Stimulated activated CD8-positive, alpha-beta memory T cell treated with anti-CD3 and anti-CD28 coated beads, Interleukin-15, amount 100 ng/mL, for 1 hour (primary cell): ENCODE data around the gene SEC61B.
"Not testable (repeated sequence)": the region's sequence is repeated elsewhere in the genome, so short reads cannot be mapped to it uniquely, and the experiment has no call there.

Experiments
- DNase-seq: peaks from one replicate; pipeline ENCODE4 v3.0.0-alpha.2; 2020; ENCODE audit warnings: low read depth

Gene SEC61B

GRCh38 chr9:99192786-99193465 lies 29.2 kb upstream of the SEC61B start:
- no peak for DNase-seq

- DNase-seq = no peak
Measured at GRCh38 chr9:99193466-99193821, 28.6 kb upstream of the SEC61B start.

- not testable (repeated sequence) for DNase-seq
Measured at GRCh38 chr9:99196484-99196883, 25.6 kb upstream of the SEC61B start.

- DNase-seq = no peak
Measured at GRCh38 chr9:99197124-99197630, 24.9 kb upstream of the SEC61B start.

GRCh38 chr9:99197987-99198386 lies 24.1 kb upstream of the SEC61B start:
- DNase-seq = no peak

GRCh38 chr9:99199938-99200539 lies 22.0 kb upstream of the SEC61B start:
- no peak for DNase-seq

GRCh38 chr9:99201603-99202002 lies 20.5 kb upstream of the SEC61B start:
- DNase-seq = no peak

GRCh38 chr9:99210572-99210971 lies 11.5 kb upstream of the SEC61B start:
- DNase-seq = no peak

- no peak for DNase-seq
Measured at GRCh38 chr9:99211746-99212145, 10.3 kb upstream of the SEC61B start.

GRCh38 chr9:99213197-99213596 lies 8.9 kb upstream of the SEC61B start:
- no peak for DNase-seq

- DNase-seq = no peak
Measured at GRCh38 chr9:99216073-99216472, 6.0 kb upstream of the SEC61B start.

GRCh38 chr9:99220011-99220410 lies 2.1 kb upstream of the SEC61B start:
- DNase-seq = no peak

GRCh38 chr9:99221266-99221620 lies 839 bp upstream of the SEC61B start:
- no peak for DNase-seq

GRCh38 chr9:99222416-99223270 lies 561 bp downstream of the SEC61B start:
- no peak for DNase-seq

- DNase-seq = no peak
Measured at GRCh38 chr9:99224445-99224844, 2.4 kb downstream of the SEC61B start.

GRCh38 chr9:99226054-99226453 lies 4.0 kb downstream of the SEC61B start:
- no peak for DNase-seq

- DNase-seq = no peak
Measured at GRCh38 chr9:99230206-99230605, 8.1 kb downstream of the SEC61B start.

- no peak for DNase-seq
Measured at GRCh38 chr9:99231711-99232110, 9.6 kb downstream of the SEC61B start.

- DNase-seq = no peak
Measured at GRCh38 chr9:99234618-99235017, 12.5 kb downstream of the SEC61B start.

GRCh38 chr9:99235069-99235468 lies 13.0 kb downstream of the SEC61B start:
- no peak for DNase-seq

GRCh38 chr9:99235926-99236634 lies 14.0 kb downstream of the SEC61B start:
- DNase-seq = no peak

GRCh38 chr9:99237356-99237755 lies 15.3 kb downstream of the SEC61B start:
- no peak for DNase-seq
